GM19397 (cell line): Measurements from ENCODE around the gene GOLGA6D.
"Not testable (repeated sequence)": the region's sequence is repeated elsewhere in the genome, so short reads cannot be mapped to it uniquely, and the experiment has no call there.

Experiments used
- ATAC-seq: cut with Tn5 transposase; IDR thresholded peaks from one replicate; pipeline ENCODE4 v1.9.1; 2021; ENCODE audit warnings: mild to moderate bottlenecking, moderate library complexity; ENCODE audit not compliant: unreplicated experiment

The GOLGA6D gene

GRCh38 chr15:75284152-75284551, 1.5 kb downstream of the GOLGA6D start:
- not testable (repeated sequence) for ATAC-seq

- not testable (repeated sequence) for ATAC-seq
Observed at GRCh38 chr15:75293660-75294059, 11.0 kb downstream of the GOLGA6D start.

- not testable (repeated sequence) for ATAC-seq
Observed at GRCh38 chr15:75298541-75299310, 16.1 kb downstream of the GOLGA6D start.

- ATAC-seq, result not testable (repeated sequence)
Observed at GRCh38 chr15:75299311-75299688, 16.7 kb downstream of the GOLGA6D start.

GRCh38 chr15:75300026-75300425, 17.4 kb downstream of the GOLGA6D start:
- not testable (repeated sequence) for ATAC-seq

- ATAC-seq, result no peak
Observed at GRCh38 chr15:75302318-75302717, 19.7 kb downstream of the GOLGA6D start.

- not testable (repeated sequence) for ATAC-seq
Observed at GRCh38 chr15:75302753-75303152, 20.1 kb downstream of the GOLGA6D start.

GRCh38 chr15:75306188-75306587, 23.6 kb downstream of the GOLGA6D start:
- no peak for ATAC-seq

GRCh38 chr15:75307778-75308390, 25.2 kb downstream of the GOLGA6D start:
- ATAC-seq, result no peak

- ATAC-seq, result no peak
Observed at GRCh38 chr15:75309711-75310110, 27.1 kb downstream of the GOLGA6D start.

- ATAC-seq, result not testable (repeated sequence)
Observed at GRCh38 chr15:75312548-75312947, 29.9 kb downstream of the GOLGA6D start.

GRCh38 chr15:75313116-75313845, 30.6 kb downstream of the GOLGA6D start:
- ATAC-seq, result no peak

- ATAC-seq, result no peak
Observed at GRCh38 chr15:75314552-75315290, 32.1 kb downstream of the GOLGA6D start.

GRCh38 chr15:75319231-75319897, 36.7 kb downstream of the GOLGA6D start:
- not testable (repeated sequence) for ATAC-seq

GRCh38 chr15:75321711-75322110, 39.1 kb downstream of the GOLGA6D start:
- ATAC-seq, result no peak

- no peak for ATAC-seq
Observed at GRCh38 chr15:75325922-75326321, 43.3 kb downstream of the GOLGA6D start.

GRCh38 chr15:75327005-75327404, 44.4 kb downstream of the GOLGA6D start:
- no peak for ATAC-seq

- ATAC-seq, result no peak
Observed at GRCh38 chr15:75327491-75327890, 44.9 kb downstream of the GOLGA6D start.

- ATAC-seq, result no peak
Observed at GRCh38 chr15:75328493-75329314, 46.1 kb downstream of the GOLGA6D start.

GRCh38 chr15:75329571-75329970, 46.9 kb downstream of the GOLGA6D start:
- ATAC-seq, result no peak
